ENCODE data around the gene PYGO1.
"Not testable (repeated sequence)": the region's sequence is repeated elsewhere in the genome, so short reads cannot be mapped to it uniquely, and the experiment has no call there.

Gene PYGO1

GRCh38 chr15:55515491-55515890 lies 72.7 kb downstream of the PYGO1 start:
- H3K4me3 ChIP-seq (ENCODE audit: low read depth, low read length) = no peak overlapping the region
- no peak for TF ChIP-seq CTCF (IDR thresholded peaks at IDR 0.05; ENCODE audit: insufficient read depth, low read depth, low read length, missing control alignments)
- DNase-seq (ENCODE audit: low read depth) = no peak

GRCh38 chr15:55514414-55514850 lies 73.7 kb downstream of the PYGO1 start:
- no peak for DNase-seq (ENCODE audit: low read depth)
- TF ChIP-seq CTCF (IDR thresholded peaks at IDR 0.05; ENCODE audit: insufficient read depth, low read depth, low read length, missing control alignments) = no peak
- no peak overlapping the region for H3K4me3 ChIP-seq (ENCODE audit: low read depth, low read length)

GRCh38 chr15:55513621-55514413 lies 74.3 kb downstream of the PYGO1 start:
- TF ChIP-seq CTCF (IDR thresholded peaks at IDR 0.05; ENCODE audit: insufficient read depth, low read depth, low read length, missing control alignments) = peak; percentile 67
- peak; percentile 70 for DNase-seq (ENCODE audit: low read depth)
- not testable (repeated sequence) for H3K4me3 ChIP-seq (ENCODE audit: low read depth, low read length)

GRCh38 chr15:55513152-55513551 lies 75.0 kb downstream of the PYGO1 start:
- no peak for DNase-seq (ENCODE audit: low read depth)
- no peak overlapping the region for H3K4me3 ChIP-seq (ENCODE audit: low read depth, low read length)
- TF ChIP-seq CTCF (IDR thresholded peaks at IDR 0.05; ENCODE audit: insufficient read depth, low read depth, low read length, missing control alignments) = no peak

GRCh38 chr15:55507567-55507966 lies 80.6 kb downstream of the PYGO1 start:
- no peak overlapping the region for H3K4me3 ChIP-seq (ENCODE audit: low read depth, low read length)
- TF ChIP-seq CTCF (IDR thresholded peaks at IDR 0.05; ENCODE audit: insufficient read depth, low read depth, low read length, missing control alignments) = no peak
- DNase-seq (ENCODE audit: low read depth) = no peak

- H3K4me3 ChIP-seq (ENCODE audit: low read depth, low read length); DNase-seq (ENCODE audit: low read depth): not testable (repeated sequence)
Measured at GRCh38 chr15:55505407-55505806, 82.7 kb downstream of the PYGO1 start.

GRCh38 chr15:55499151-55499550 lies 89.0 kb downstream of the PYGO1 start:
- no peak for TF ChIP-seq CTCF (IDR thresholded peaks at IDR 0.05; ENCODE audit: insufficient read depth, low read depth, low read length, missing control alignments)
- DNase-seq (ENCODE audit: low read depth) = peak; percentile 4
- H3K4me3 ChIP-seq (ENCODE audit: low read depth, low read length) = no peak overlapping the region

- DNase-seq (ENCODE audit: low read depth) = peak; percentile 92
- peak overlapping the region; percentile 64 for H3K4me3 ChIP-seq (ENCODE audit: low read depth, low read length)
Measured at GRCh38 chr15:55498109-55498938, 89.8 kb downstream of the PYGO1 start.
